ENCODE data around the gene HLA-DMA.

Gene HLA-DMA

GRCh38 chr6:32976334-32977069 lies 23.6 kb upstream of the HLA-DMA start:
- Histone ChIP-seq H3K9me3 (ENCODE audit: insufficient read depth, low read length) (no peaks in the 10 kb centered on the region), H3K27me3 (ENCODE audit: low read depth, low read length) (no peaks in the 10 kb centered on the region), H3K9ac (ENCODE audit: low read length) (no peak overlapping the region), H2AFZ (ENCODE audit: low read depth, low read length) (no peak overlapping the region), H3K36me3 (replicated peaks; ENCODE audit: low read depth, low read length) (peaks cover 92% of the 10 kb centered on the region), H3K4me1 (ENCODE audit: low read length) (peaks cover 3% of the 10 kb centered on the region; the same call in 1 of the 2 replicates), H3K79me2 (ENCODE audit: low read length) (peaks cover 80% of the 10 kb centered on the region), H3K4me2 (ENCODE audit: low read length) (no peak overlapping the region), H3K27ac (ENCODE audit: low read length) (no peak overlapping the region), H3K4me3 (ENCODE audit: low read length) (no peak overlapping the region), H4K20me1 (ENCODE audit: insufficient read depth, low read length) (peaks cover 90% of the 10 kb centered on the region)
- no peak for TF ChIP-seq EZH2phosphoT487 (IDR thresholded peaks at IDR 0.05; ENCODE audit: low read depth)
- TF ChIP-seq CTCF (IDR thresholded peaks at IDR 0.05; ENCODE audit: low read depth, low read length), result no peak

GRCh38 chr6:32975886-32976285 lies 23.0 kb upstream of the HLA-DMA start:
- no peak overlapping the region for H3K9ac ChIP-seq (ENCODE audit: low read length)
- no peak overlapping the region for H3K4me3 ChIP-seq (ENCODE audit: low read length)
- H3K79me2 ChIP-seq (ENCODE audit: low read length), result peaks cover 85% of the 10 kb centered on the region
- peaks cover 84% of the 10 kb centered on the region for H4K20me1 ChIP-seq (ENCODE audit: insufficient read depth, low read length)
- no peak overlapping the region for H3K4me2 ChIP-seq (ENCODE audit: low read length)
- peaks cover 89% of the 10 kb centered on the region for H3K36me3 ChIP-seq (replicated peaks; ENCODE audit: low read depth, low read length)
- TF ChIP-seq CTCF (IDR thresholded peaks at IDR 0.05; ENCODE audit: low read depth, low read length) (no peak), EZH2phosphoT487 (IDR thresholded peaks at IDR 0.05; ENCODE audit: low read depth) (no peak)
- no peak overlapping the region for H2AFZ ChIP-seq (ENCODE audit: low read depth, low read length)
- no peaks in the 10 kb centered on the region; the same call in 1 of the 2 replicates for H3K9me3 ChIP-seq (ENCODE audit: insufficient read depth, low read length)
- H3K27me3 ChIP-seq (ENCODE audit: low read depth, low read length), result no peaks in the 10 kb centered on the region
- H3K4me1 ChIP-seq (ENCODE audit: low read length), result peaks cover 3% of the 10 kb centered on the region; the same call in 1 of the 2 replicates
- no peak overlapping the region for H3K27ac ChIP-seq (ENCODE audit: low read length)

- Histone ChIP-seq H3K9me3 (ENCODE audit: insufficient read depth, low read length) (no peaks in the 10 kb centered on the region; the same call in 1 of the 2 replicates), H3K27ac (ENCODE audit: low read length) (no peak overlapping the region), H3K9ac (ENCODE audit: low read length) (peak overlapping the region; percentile 87), H3K36me3 (replicated peaks; ENCODE audit: low read depth, low read length) (peaks cover 80% of the 10 kb centered on the region), H3K27me3 (ENCODE audit: low read depth, low read length) (no peaks in the 10 kb centered on the region), H3K4me2 (ENCODE audit: low read length) (peak overlapping the region; percentile 64), H3K4me3 (ENCODE audit: low read length) (peak overlapping the region; percentile 91), H3K4me1 (ENCODE audit: low read length) (peaks cover 3% of the 10 kb centered on the region; the same call in 1 of the 2 replicates), H4K20me1 (ENCODE audit: insufficient read depth, low read length) (peaks cover 72% of the 10 kb centered on the region), H3K79me2 (ENCODE audit: low read length) (peaks cover 85% of the 10 kb centered on the region), H2AFZ (ENCODE audit: low read depth, low read length) (no peak overlapping the region)
- no peak for TF ChIP-seq EZH2phosphoT487 (IDR thresholded peaks at IDR 0.05; ENCODE audit: low read depth)
- TF ChIP-seq CTCF (IDR thresholded peaks at IDR 0.05; ENCODE audit: low read depth, low read length), result no peak
Observed at GRCh38 chr6:32974541-32975308, 21.8 kb upstream of the HLA-DMA start.

GRCh38 chr6:32974016-32974333 lies 21.1 kb upstream of the HLA-DMA start:
- Histone ChIP-seq H3K4me1 (ENCODE audit: low read length) (peaks cover 3% of the 10 kb centered on the region; the same call in 1 of the 2 replicates), H3K36me3 (replicated peaks; ENCODE audit: low read depth, low read length) (peaks cover 77% of the 10 kb centered on the region), H3K79me2 (ENCODE audit: low read length) (peaks cover 90% of the 10 kb centered on the region), H3K27ac (ENCODE audit: low read length) (no peak overlapping the region), H3K4me2 (ENCODE audit: low read length) (peak overlapping the region; percentile 64), H3K9me3 (ENCODE audit: insufficient read depth, low read length) (no peaks in the 10 kb centered on the region; the same call in 1 of the 2 replicates), H3K4me3 (ENCODE audit: low read length) (peak overlapping the region; percentile 91), H4K20me1 (ENCODE audit: insufficient read depth, low read length) (peaks cover 66% of the 10 kb centered on the region), H3K9ac (ENCODE audit: low read length) (peak overlapping the region; percentile 87), H3K27me3 (ENCODE audit: low read depth, low read length) (no peaks in the 10 kb centered on the region), H2AFZ (ENCODE audit: low read depth, low read length) (no peak overlapping the region)
- no peak for TF ChIP-seq CTCF (IDR thresholded peaks at IDR 0.05; ENCODE audit: low read depth, low read length)
- no peak for TF ChIP-seq EZH2phosphoT487 (IDR thresholded peaks at IDR 0.05; ENCODE audit: low read depth)
